Stimulated activated effector memory CD8-positive, alpha-beta T cell treated with anti-CD3 and anti-CD28 coated beads, Interleukin-12 subunit alpha, Interleukin-12 subunit beta, amount 100 ng/mL, for 72 hours (primary cell): ENCODE data around the gene ZNF574.

ENCODE experiments used
- ATAC-seq: fragments of 150-1000 bp; cut with Tn5 transposase; 2 replicates; pipeline ENCODE4 v1.10.0; 2021
- DNase-seq, 2 donors: peaks; one replicate each; pipeline ENCODE4 v3.0.0; 2021 to 2022; ENCODE audit warnings: low spot score in 2 of 2
- H3K27ac Mint-ChIP-seq: one replicate; pipeline ENCODE4 v1.8.0; 2022; ENCODE audit warnings: mild to moderate bottlenecking, mixed read lengths
- H3K36me3 Mint-ChIP-seq: one replicate; pipeline ENCODE4 v1.8.0; 2022; ENCODE audit warnings: mild to moderate bottlenecking, mixed read lengths
- H3K4me1 Mint-ChIP-seq: one replicate; pipeline ENCODE4 v1.8.0; 2022; ENCODE audit warnings: mixed read lengths
- H3K4me3 Mint-ChIP-seq: one replicate; pipeline ENCODE4 v1.8.0; 2022; ENCODE audit warnings: mild to moderate bottlenecking, mixed read lengths
- H3K9me3 Mint-ChIP-seq: one replicate; pipeline ENCODE4 v1.8.0; 2022; ENCODE audit warnings: mixed read lengths

ZNF574 gene

GRCh38 chr19:42086188-42086736 is 10.3 kb downstream of the ZNF574 start:
- no peaks in the 10 kb centered on the region for H3K9me3 Mint-ChIP-seq
- DNase-seq (no peak), ATAC-seq (no peak)
- H3K36me3 Mint-ChIP-seq, result peaks cover 75% of the 10 kb centered on the region
- H3K27ac Mint-ChIP-seq, result peak overlapping the region; percentile 3
- H3K4me1 Mint-ChIP-seq, result peaks cover 43% of the 10 kb centered on the region
- H3K4me3 Mint-ChIP-seq, result no peak overlapping the region

GRCh38 chr19:42086770-42087550 is 11.0 kb downstream of the ZNF574 start:
- Mint-ChIP-seq H3K4me1 (peaks cover 40% of the 10 kb centered on the region), H3K36me3 (peaks cover 75% of the 10 kb centered on the region), H3K4me3 (no peak overlapping the region), H3K27ac (peak overlapping the region; percentile 86), H3K9me3 (no peaks in the 10 kb centered on the region)
- DNase-seq (no peak), ATAC-seq (no peak)

GRCh38 chr19:42088471-42089190 is 12.7 kb downstream of the ZNF574 start:
- peaks cover 48% of the 10 kb centered on the region for H3K4me1 Mint-ChIP-seq
- H3K4me3 Mint-ChIP-seq, result peak overlapping the region; percentile 13
- DNase-seq (no peak), ATAC-seq (no peak)
- H3K9me3 Mint-ChIP-seq, result no peaks in the 10 kb centered on the region
- peaks cover 81% of the 10 kb centered on the region for H3K36me3 Mint-ChIP-seq
- H3K27ac Mint-ChIP-seq, result peak overlapping the region; percentile 86

- H3K27ac Mint-ChIP-seq, result peak overlapping the region; percentile 95
- no peaks in the 10 kb centered on the region for H3K9me3 Mint-ChIP-seq
- no peak for DNase-seq
- no peak overlapping the region for H3K4me3 Mint-ChIP-seq
- peaks cover 82% of the 10 kb centered on the region for H3K36me3 Mint-ChIP-seq
- peaks cover 52% of the 10 kb centered on the region for H3K4me1 Mint-ChIP-seq
- no peak for ATAC-seq
Observed at GRCh38 chr19:42089191-42089750, 13.3 kb downstream of the ZNF574 start.

GRCh38 chr19:42089772-42090171 is 13.8 kb downstream of the ZNF574 start:
- Mint-ChIP-seq H3K4me3 (no peak overlapping the region), H3K36me3 (peaks cover 86% of the 10 kb centered on the region), H3K9me3 (no peaks in the 10 kb centered on the region), H3K27ac (peak overlapping the region; percentile 95), H3K4me1 (peaks cover 57% of the 10 kb centered on the region)
- DNase-seq (no peak), ATAC-seq (no peak)

- peak overlapping the region; percentile 95 for H3K27ac Mint-ChIP-seq
- peaks cover 59% of the 10 kb centered on the region for H3K4me1 Mint-ChIP-seq
- H3K4me3 Mint-ChIP-seq, result peak overlapping the region; percentile 51
- H3K9me3 Mint-ChIP-seq, result no peaks in the 10 kb centered on the region
- ATAC-seq (peak; percentile 49), DNase-seq (no peak)
- peaks cover 86% of the 10 kb centered on the region for H3K36me3 Mint-ChIP-seq
Observed at GRCh38 chr19:42090672-42091071, 14.7 kb downstream of the ZNF574 start.

GRCh38 chr19:42091300-42091699 is 15.3 kb downstream of the ZNF574 start:
- peak overlapping the region; percentile 95 for H3K27ac Mint-ChIP-seq
- no peaks in the 10 kb centered on the region for H3K9me3 Mint-ChIP-seq
- H3K4me1 Mint-ChIP-seq, result peaks cover 59% of the 10 kb centered on the region
- no peak for DNase-seq
- ATAC-seq, result no peak
- H3K36me3 Mint-ChIP-seq, result peaks cover 87% of the 10 kb centered on the region
- peak overlapping the region; percentile 51 for H3K4me3 Mint-ChIP-seq

- Mint-ChIP-seq H3K36me3 (peaks cover 91% of the 10 kb centered on the region), H3K27ac (peak overlapping the region; percentile 95)
Observed at GRCh38 chr19:42091742-42092141, 15.8 kb downstream of the ZNF574 start.

GRCh38 chr19:42092350-42092749 is 16.4 kb downstream of the ZNF574 start:
- Mint-ChIP-seq H3K27ac (no peak overlapping the region), H3K4me3 (no peak overlapping the region), H3K9me3 (no peaks in the 10 kb centered on the region), H3K4me1 (peaks cover 55% of the 10 kb centered on the region), H3K36me3 (peaks cover 91% of the 10 kb centered on the region)
- peak; percentile 62 for ATAC-seq
- peak in 1 of 2 donors; percentile 64 for DNase-seq

More at GRCh38 chr19:42091742-42092141, 15.8 kb downstream of the ZNF574 start:
- no peak for ATAC-seq
- H3K4me1 Mint-ChIP-seq, result peaks cover 59% of the 10 kb centered on the region
- no peak for DNase-seq
- H3K4me3 Mint-ChIP-seq, result no peak overlapping the region
- no peaks in the 10 kb centered on the region for H3K9me3 Mint-ChIP-seq

GRCh38 chr19:42093505-42093904 is 17.5 kb downstream of the ZNF574 start:
- DNase-seq, result no peak
- Mint-ChIP-seq H3K9me3 (no peaks in the 10 kb centered on the region), H3K4me3 (no peak overlapping the region), H3K4me1 (peaks cover 50% of the 10 kb centered on the region), H3K27ac (peak overlapping the region; percentile 71), H3K36me3 (peaks cover 94% of the 10 kb centered on the region)
- ATAC-seq, result no peak

GRCh38 chr19:42093926-42094325 is 18.0 kb downstream of the ZNF574 start:
- peaks cover 46% of the 10 kb centered on the region for H3K4me1 Mint-ChIP-seq
- DNase-seq (no peak), ATAC-seq (no peak)
- H3K27ac Mint-ChIP-seq, result peak overlapping the region; percentile 71
- H3K4me3 Mint-ChIP-seq, result no peak overlapping the region
- peaks cover 94% of the 10 kb centered on the region for H3K36me3 Mint-ChIP-seq
- no peaks in the 10 kb centered on the region for H3K9me3 Mint-ChIP-seq

GRCh38 chr19:42095142-42095813 is 19.3 kb downstream of the ZNF574 start:
- H3K4me1 Mint-ChIP-seq, result peaks cover 33% of the 10 kb centered on the region
- peaks cover 100% of the 10 kb centered on the region for H3K36me3 Mint-ChIP-seq
- H3K9me3 Mint-ChIP-seq, result no peaks in the 10 kb centered on the region
- DNase-seq, result no peak
- H3K27ac Mint-ChIP-seq, result peak overlapping the region; percentile 71
- ATAC-seq, result no peak
- no peak overlapping the region for H3K4me3 Mint-ChIP-seq

GRCh38 chr19:42095814-42096230 is 19.9 kb downstream of the ZNF574 start:
- Mint-ChIP-seq H3K4me1 (peaks cover 27% of the 10 kb centered on the region), H3K9me3 (no peaks in the 10 kb centered on the region), H3K4me3 (no peak overlapping the region), H3K27ac (no peak overlapping the region), H3K36me3 (peaks cover 100% of the 10 kb centered on the region)
- DNase-seq (no peak), ATAC-seq (no peak)

- Mint-ChIP-seq H3K27ac (no peak overlapping the region), H3K9me3 (no peaks in the 10 kb centered on the region), H3K4me3 (no peak overlapping the region), H3K36me3 (peaks cover 100% of the 10 kb centered on the region), H3K4me1 (peaks cover 22% of the 10 kb centered on the region)
- DNase-seq (no peak), ATAC-seq (no peak)
Observed at GRCh38 chr19:42096255-42096837, 20.4 kb downstream of the ZNF574 start.
